Keratinocyte (primary cell): ENCODE measurements around the gene DHRS11. TPM values are rescaled to one million over a fixed set of nuclear protein-coding genes. Genes with fewer than 3 reads are reported as not detected.

ENCODE experiments used
- DNase-seq: peaks from one replicate; pipeline ENCODE4 v3.0.0-alpha.2; 2011; ENCODE audit warnings: low read depth, missing footprints, low spot score
- FAIRE-seq: peaks from 2 replicates; lab custom pipeline; 2011; peaks lifted over from hg19 to GRCh38; lab: Jason Lieb, UNC
- H2AFZ ChIP-seq: 2 replicates; pipeline ENCODE4 v1.6.0; 2012; ENCODE audit warnings: low read length, control low read depth, inconsistent platforms; ENCODE audit not compliant: control insufficient read depth
- H3K27ac ChIP-seq: 2 replicates; pipeline ENCODE4 v1.5.1; 2011; ENCODE audit warnings: low read length; ENCODE audit not compliant: control insufficient read depth, insufficient read depth
- H3K27me3 ChIP-seq: 3 replicates; pipeline ENCODE4 v1.6.0; 2011; ENCODE audit warnings: low read length; ENCODE audit not compliant: control insufficient read depth, insufficient read depth; ENCODE audit errors: extremely low read depth
- H3K36me3 ChIP-seq, 2 experiments: 2 replicates in 1 of 2; 3 replicates in 1 of 2; pipeline ENCODE4 v1.5.1; 2011; ENCODE audit warnings: low read length in 2 of 2, mild to moderate bottlenecking in 1 of 2; ENCODE audit not compliant: control insufficient read depth in 2 of 2, insufficient read depth in 2 of 2; ENCODE audit errors: extremely low read depth in 1 of 2
- H3K4me1 ChIP-seq: 3 replicates; pipeline ENCODE4 v1.5.1; 2011; ENCODE audit warnings: low read length; ENCODE audit not compliant: control insufficient read depth, insufficient read depth; ENCODE audit errors: extremely low read depth
- H3K4me2 ChIP-seq: 3 replicates; pipeline ENCODE4 v1.6.0; 2011; ENCODE audit warnings: low read depth, low read length; ENCODE audit not compliant: control insufficient read depth, insufficient read depth; ENCODE audit errors: extremely low read depth
- H3K4me3 ChIP-seq, 3 experiments: fragments of 200-600 bp in 1 of 3; sonication (generic) in 1 of 3; 2 replicates in 2 of 3; 3 replicates in 1 of 3; pipeline ENCODE4 v1.5.1; 2011 to 2016; ENCODE audit warnings: low read length in 3 of 3, mild to moderate bottlenecking in 3 of 3, control low read depth in 2 of 3, inconsistent platforms in 1 of 3, low read depth in 1 of 3, mixed read lengths in 1 of 3, mixed run types in 1 of 3, moderate library complexity in 1 of 3; ENCODE audit not compliant: control insufficient read depth in 2 of 3, insufficient read depth in 2 of 3; ENCODE audit errors: extremely low read depth in 1 of 3
- H3K79me2 ChIP-seq: 2 replicates; pipeline ENCODE4 v1.6.0; 2012; ENCODE audit warnings: low read length; ENCODE audit not compliant: control insufficient read depth, insufficient read depth
- H3K9ac ChIP-seq: 3 replicates; pipeline ENCODE4 v1.6.0; 2011; ENCODE audit warnings: low read length; ENCODE audit not compliant: control insufficient read depth, insufficient read depth; ENCODE audit errors: extremely low read depth
- H3K9me1 ChIP-seq: 3 replicates; pipeline ENCODE4 v1.6.0; 2011; ENCODE audit warnings: low read length; ENCODE audit not compliant: control insufficient read depth, insufficient read depth; ENCODE audit errors: extremely low read depth
- H3K9me3 ChIP-seq: 2 replicates; pipeline ENCODE4 v1.5.1; 2012; ENCODE audit warnings: low read depth, low read length; ENCODE audit not compliant: control insufficient read depth
- H4K20me1 ChIP-seq: 3 replicates; pipeline ENCODE4 v1.6.0; 2011; ENCODE audit warnings: low read length; ENCODE audit not compliant: control insufficient read depth, insufficient read depth; ENCODE audit errors: extremely low read depth
- EZH2 ChIP-seq: IDR thresholded peaks from one replicate; pipeline ENCODE4 v1.6.1; 2012; ENCODE audit warnings: inconsistent platforms, mild to moderate bottlenecking, low read length, moderate library complexity
- dilution Hi-C: fragments of 300-500 bp; cut with MboI; formaldehyde crosslinking; loops from one replicate; pipeline ENCODE4 v1.7.0; 2020; ENCODE audit warnings: low sequenced_read_pairs; ENCODE audit not compliant: extremely low pct_ligation_motif_present
- polyA plus RNA-seq, 5 experiments: library from polyadenylated mRNA; depleted of rRNA in 3 of 5; stranded (reverse) in 3 of 5; stranded (forward) in 1 of 5; unstranded in 1 of 5; fragments of >200 nt; gene quantifications; 1 replicate in 1 of 5; 2 replicates in 3 of 5; 3 replicates in 1 of 5; pipeline versions ENCODE4 v1.2.1 to v1.2.3, GENCODE V29; 2011 to 2012; ENCODE audit warnings: missing spikeins in 2 of 5, low read depth in 1 of 5, low replicate concordance in 1 of 5
- TF ChIP-seq, protein P1 (sequence below), 3 experiments: IDR thresholded peaks in 1 of 3; conservative IDR thresholded peaks in 1 of 3; optimal IDR thresholded peaks in 1 of 3; 2 replicates in 2 of 3; 3 replicates in 1 of 3; pipeline versions ENCODE3 to v1.5.1; 2011; ENCODE audit warnings: low read length in 3 of 3, mild to moderate bottlenecking in 3 of 3, moderate library complexity in 2 of 3, control low read depth in 1 of 3, inconsistent platforms in 1 of 3; ENCODE audit not compliant: insufficient read depth in 2 of 3; ENCODE audit errors: extremely low read depth in 1 of 3

Gene DHRS11
- polyA plus RNA-seq, 1 donor (not counting 4 experiments of a cell fraction or from before 2014, with no cell fraction given): 11.0 TPM

DNA sequence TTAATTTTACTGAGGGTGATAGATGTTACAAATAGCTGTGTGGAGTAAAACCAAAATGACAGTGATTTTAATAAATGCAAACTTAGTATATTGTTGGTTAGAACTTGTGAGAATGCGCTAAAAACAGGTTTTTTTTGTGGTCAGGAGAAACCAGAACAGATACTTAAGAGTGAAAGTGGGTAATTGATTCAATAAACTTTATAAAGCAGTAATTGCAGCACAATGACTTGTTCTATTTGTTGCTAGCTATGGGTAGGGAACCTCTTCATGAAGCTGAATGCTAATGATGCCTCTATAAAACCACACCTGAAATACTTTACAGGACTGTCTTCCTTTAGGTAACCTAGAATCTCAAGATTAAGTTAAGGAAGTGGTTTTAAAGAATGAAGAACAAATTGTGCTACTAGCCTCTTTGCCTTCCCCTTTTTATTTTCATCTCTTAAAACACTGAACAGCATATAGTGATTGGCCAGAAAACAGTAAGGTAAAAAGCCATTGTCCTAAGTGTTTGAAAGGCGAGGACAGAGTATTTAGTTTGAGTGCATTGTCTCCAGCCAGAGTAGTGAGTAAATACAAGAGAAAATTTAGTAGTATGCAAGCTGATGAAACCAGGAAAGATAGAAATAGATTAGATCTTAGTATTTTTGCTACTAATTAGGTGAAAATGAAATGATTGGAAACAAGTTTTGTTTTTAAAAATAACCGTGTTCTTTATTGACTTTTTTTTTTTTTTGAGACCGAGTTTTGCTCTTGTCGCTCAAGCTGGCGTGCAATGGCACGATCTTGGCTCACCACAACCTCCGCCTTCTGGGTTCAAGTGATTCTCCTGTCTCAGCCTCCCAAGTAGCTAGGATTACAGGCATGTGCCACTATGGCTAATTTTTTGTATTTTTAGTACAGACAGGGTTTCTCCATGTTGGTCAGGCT, 40.9 kb upstream of the DHRS11 start:
- H3K27me3 ChIP-seq: no peaks in the 10 kb centered on the region
- peaks cover 16% of the 10 kb centered on the region for H4K20me1 ChIP-seq
- no peak for DNase-seq
- H3K4me3 ChIP-seq: no peak overlapping the region
- no peaks in the 10 kb centered on the region for H3K9me1 ChIP-seq
- H3K4me1 ChIP-seq: peaks cover 18% of the 10 kb centered on the region
- dilution Hi-C loops: no loop called here
- H2AFZ ChIP-seq: no peak overlapping the region
- no peak overlapping the region for H3K9ac ChIP-seq
- H3K27ac ChIP-seq: no peak overlapping the region
- no peaks in the 10 kb centered on the region for H3K9me3 ChIP-seq
- TF ChIP-seq, protein P1, sequence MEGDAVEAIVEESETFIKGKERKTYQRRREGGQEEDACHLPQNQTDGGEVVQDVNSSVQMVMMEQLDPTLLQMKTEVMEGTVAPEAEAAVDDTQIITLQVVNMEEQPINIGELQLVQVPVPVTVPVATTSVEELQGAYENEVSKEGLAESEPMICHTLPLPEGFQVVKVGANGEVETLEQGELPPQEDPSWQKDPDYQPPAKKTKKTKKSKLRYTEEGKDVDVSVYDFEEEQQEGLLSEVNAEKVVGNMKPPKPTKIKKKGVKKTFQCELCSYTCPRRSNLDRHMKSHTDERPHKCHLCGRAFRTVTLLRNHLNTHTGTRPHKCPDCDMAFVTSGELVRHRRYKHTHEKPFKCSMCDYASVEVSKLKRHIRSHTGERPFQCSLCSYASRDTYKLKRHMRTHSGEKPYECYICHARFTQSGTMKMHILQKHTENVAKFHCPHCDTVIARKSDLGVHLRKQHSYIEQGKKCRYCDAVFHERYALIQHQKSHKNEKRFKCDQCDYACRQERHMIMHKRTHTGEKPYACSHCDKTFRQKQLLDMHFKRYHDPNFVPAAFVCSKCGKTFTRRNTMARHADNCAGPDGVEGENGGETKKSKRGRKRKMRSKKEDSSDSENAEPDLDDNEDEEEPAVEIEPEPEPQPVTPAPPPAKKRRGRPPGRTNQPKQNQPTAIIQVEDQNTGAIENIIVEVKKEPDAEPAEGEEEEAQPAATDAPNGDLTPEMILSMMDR (optimal IDR thresholded peaks at IDR 0.05 in 1 of 3, IDR thresholded peaks at IDR 0.05 in 1 of 3, conservative IDR thresholded peaks at IDR 0.05 in 1 of 3; ENCODE audit: extremely low read depth in 1 of 3, insufficient read depth in 2 of 3, low read length in 3 of 3): no peak
- TF ChIP-seq EZH2: no peak
- no peak overlapping the region for H3K4me2 ChIP-seq
- peaks cover 3 to 16% of the 10 kb centered on the region in 2 experiments for H3K36me3 ChIP-seq
- FAIRE-seq: no peak
- peaks cover 98% of the 10 kb centered on the region for H3K79me2 ChIP-seq

DNA sequence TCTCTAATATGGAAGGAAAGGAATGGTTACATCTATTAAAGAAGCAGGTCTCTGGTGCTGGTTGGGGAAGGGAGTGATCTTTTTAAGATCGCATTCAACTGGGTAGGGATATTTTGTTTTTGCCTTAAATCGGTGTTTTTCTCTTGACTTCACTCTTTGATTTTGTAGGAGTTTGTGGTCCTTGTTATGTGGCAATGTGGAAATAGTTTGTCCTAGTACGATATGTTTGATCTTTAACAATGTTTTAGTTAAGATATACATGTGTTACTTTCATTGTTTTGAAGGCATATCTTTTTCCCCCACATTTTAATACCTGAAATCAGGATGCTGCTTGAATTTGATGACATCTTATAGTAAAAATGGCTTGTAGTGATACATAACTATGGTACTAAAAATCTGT, 38.2 kb upstream of the DHRS11 start:
- H3K4me3 ChIP-seq: no peak overlapping the region
- TF ChIP-seq, protein P1 (optimal IDR thresholded peaks at IDR 0.05 in 1 of 3, IDR thresholded peaks at IDR 0.05 in 1 of 3, conservative IDR thresholded peaks at IDR 0.05 in 1 of 3; ENCODE audit: extremely low read depth in 1 of 3, insufficient read depth in 2 of 3, low read length in 3 of 3): no peak
- no peak for TF ChIP-seq EZH2
- no peak overlapping the region for H3K4me2 ChIP-seq
- peaks cover 3% of the 10 kb centered on the region for H3K4me1 ChIP-seq
- H4K20me1 ChIP-seq: peaks cover 13% of the 10 kb centered on the region
- H3K27ac ChIP-seq: no peak overlapping the region
- H3K36me3 ChIP-seq: peaks cover 14 to 28% of the 10 kb centered on the region in 2 experiments
- no peak overlapping the region for H2AFZ ChIP-seq
- no peaks in the 10 kb centered on the region for H3K9me1 ChIP-seq
- DNase-seq (no peak), FAIRE-seq (no peak)
- peaks cover 91% of the 10 kb centered on the region for H3K79me2 ChIP-seq
- no peaks in the 10 kb centered on the region for H3K27me3 ChIP-seq
- H3K9me3 ChIP-seq: no peaks in the 10 kb centered on the region
- no peak overlapping the region for H3K9ac ChIP-seq
- dilution Hi-C loops: no loop called here
